ENCODE results near the gene BMPER.

Gene BMPER

DNA sequence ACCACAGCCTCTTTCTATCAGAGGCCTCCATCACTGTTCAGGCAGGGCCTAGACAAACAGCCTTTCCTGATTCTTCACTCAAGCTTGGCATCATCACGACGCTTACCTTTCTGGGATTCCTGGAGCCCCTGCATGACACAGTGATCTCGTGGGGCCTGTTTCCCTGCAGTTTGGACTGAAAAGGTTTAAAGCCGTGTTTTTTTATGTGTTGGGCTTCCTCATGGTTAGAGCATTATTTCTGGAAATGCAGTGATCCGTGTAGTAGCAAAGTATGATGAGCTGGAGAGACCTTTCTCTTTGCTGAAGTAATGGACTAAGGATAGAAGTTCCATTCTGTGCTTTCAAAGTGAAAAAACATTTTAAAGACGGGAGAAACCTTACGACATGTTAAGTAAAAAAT lies 169.1 kb downstream of the BMPER start:
- H3K4me3 ChIP-seq (ENCODE audit: low read length), result no peak overlapping the region
- no peak for TF ChIP-seq CTCF (conservative IDR thresholded peaks at IDR 0.05; ENCODE audit: low read depth, low read length)
- no peak for DNase-seq (ENCODE audit: low read depth)

DNA sequence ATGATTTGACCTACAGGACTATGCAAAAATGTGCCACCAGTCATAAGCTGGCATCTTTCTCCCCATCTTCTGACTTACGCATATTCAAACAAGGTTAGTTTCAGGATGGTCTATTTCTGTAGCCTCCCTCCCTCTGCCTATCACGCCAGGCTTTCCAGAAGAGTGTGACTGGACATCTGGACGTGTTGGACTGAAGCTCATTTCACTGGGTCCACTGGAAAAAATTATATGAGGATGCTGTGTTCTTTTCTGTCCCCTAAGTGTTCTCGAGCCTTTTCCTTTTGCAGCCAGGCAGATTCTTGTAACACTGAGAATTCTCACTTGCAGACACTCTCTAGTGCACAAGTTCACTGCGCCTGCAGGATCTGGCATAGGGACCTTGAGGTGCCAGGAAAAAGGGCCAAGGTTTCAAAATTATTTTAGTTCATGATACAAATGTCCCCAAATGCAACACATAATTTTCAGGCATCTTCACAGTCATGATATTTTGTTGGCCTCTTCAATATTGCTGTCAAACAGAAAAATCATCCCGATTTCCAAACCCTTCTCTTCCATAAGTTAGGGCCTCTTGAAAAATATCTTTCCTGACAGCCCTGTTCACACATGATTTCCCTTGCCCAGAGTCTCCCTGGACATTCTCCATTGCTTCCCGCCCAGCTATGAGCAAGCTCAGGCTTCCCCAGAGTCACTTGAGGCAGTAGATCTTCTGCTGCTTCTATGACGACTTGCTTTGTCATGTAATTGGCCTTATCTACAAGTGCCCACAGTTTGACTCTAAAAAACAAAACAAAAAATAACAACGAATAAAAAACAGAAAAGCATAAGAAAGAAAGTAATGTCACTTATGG lies 170.4 kb downstream of the BMPER start:
- no peak for DNase-seq (ENCODE audit: low read depth)
- no peak overlapping the region for H3K4me3 ChIP-seq (ENCODE audit: low read length)
- TF ChIP-seq CTCF (conservative IDR thresholded peaks at IDR 0.05; ENCODE audit: low read depth, low read length), result no peak

GRCh38 chr7:34077168-34077567 lies 171.8 kb downstream of the BMPER start:
- DNase-seq (ENCODE audit: low read depth), result no peak
- H3K4me3 ChIP-seq (ENCODE audit: low read length), result no peak overlapping the region
- TF ChIP-seq CTCF (conservative IDR thresholded peaks at IDR 0.05; ENCODE audit: low read depth, low read length), result no peak

DNA sequence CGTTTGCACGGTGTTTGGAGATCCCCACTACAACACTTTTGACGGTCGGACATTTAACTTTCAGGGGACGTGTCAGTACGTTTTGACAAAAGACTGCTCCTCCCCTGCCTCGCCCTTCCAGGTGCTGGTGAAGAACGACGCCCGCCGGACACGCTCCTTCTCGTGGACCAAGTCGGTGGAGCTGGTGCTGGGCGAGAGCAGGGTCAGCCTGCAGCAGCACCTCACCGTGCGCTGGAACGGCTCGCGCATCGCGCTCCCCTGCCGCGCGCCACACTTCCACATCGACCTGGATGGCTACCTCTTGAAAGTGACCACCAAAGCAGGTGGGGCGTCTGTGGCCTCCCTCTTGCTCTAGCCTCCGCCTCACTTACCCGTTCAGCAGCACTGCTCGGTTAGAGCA lies 173.5 kb downstream of the BMPER start:
- no peak for DNase-seq (ENCODE audit: low read depth)
- no peak for TF ChIP-seq CTCF (conservative IDR thresholded peaks at IDR 0.05; ENCODE audit: low read depth, low read length)
- no peak overlapping the region for H3K4me3 ChIP-seq (ENCODE audit: low read length)

GRCh38 chr7:34080513-34080912 lies 175.2 kb downstream of the BMPER start:
- no peak overlapping the region for H3K4me3 ChIP-seq (ENCODE audit: low read length)
- TF ChIP-seq CTCF (conservative IDR thresholded peaks at IDR 0.05; ENCODE audit: low read depth, low read length), result no peak
- no peak for DNase-seq (ENCODE audit: low read depth)

DNA sequence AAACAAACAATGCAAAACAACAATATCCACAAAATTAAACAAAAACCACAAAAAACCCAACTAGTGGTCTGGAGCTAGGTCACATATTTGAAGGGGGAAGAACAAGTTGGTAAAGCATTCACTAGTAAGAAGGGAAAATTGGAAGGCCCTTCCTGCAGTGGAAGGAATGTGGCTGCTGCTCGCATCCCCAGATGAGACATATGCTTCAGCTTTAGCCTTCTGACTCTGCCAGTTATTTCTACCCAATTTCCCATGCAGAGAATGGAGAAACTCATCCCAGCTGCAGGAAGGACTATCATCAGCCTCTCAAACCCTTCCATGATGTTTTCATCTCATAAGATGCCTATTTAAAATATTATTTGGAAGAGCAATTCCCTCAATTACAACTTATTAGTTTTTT lies 176.6 kb downstream of the BMPER start:
- H3K4me3 ChIP-seq (ENCODE audit: low read length), result no peak overlapping the region
- TF ChIP-seq CTCF (conservative IDR thresholded peaks at IDR 0.05; ENCODE audit: low read depth, low read length), result no peak
- DNase-seq (ENCODE audit: low read depth), result no peak

GRCh38 chr7:34083440-34083839 lies 178.1 kb downstream of the BMPER start:
- no peak for DNase-seq (ENCODE audit: low read depth)
- no peak overlapping the region for H3K4me3 ChIP-seq (ENCODE audit: low read length)
- TF ChIP-seq CTCF (conservative IDR thresholded peaks at IDR 0.05; ENCODE audit: low read depth, low read length), result no peak

All from retinal pigment epithelial cell (primary cell).